ENCODE data around the gene CENPB.

- no peak for TF ChIP-seq EZH2 (IDR thresholded peaks at IDR 0.05; ENCODE audit: insufficient read depth, poor library complexity, severe bottlenecking)
- TF ChIP-seq EZH2phosphoT487 (IDR thresholded peaks at IDR 0.05; ENCODE audit: insufficient read depth, low read depth): no peak
Observed at GRCh38 chr20:3784863-3785239, 1.7 kb downstream of the CENPB start.

All from GM23248 (cell line).